Posterior cingulate gyrus (tissue), 11 donors: Measurements from ENCODE around the gene SECTM1.
"Not testable (repeated sequence)": the region's sequence is repeated elsewhere in the genome, so short reads cannot be mapped to it uniquely, and the experiment has no call there.

Source experiments
- DNase-seq, 10 donors: peaks; one replicate each; pipeline versions ENCODE4 v3.0.0 to v3.0.0-alpha.2; 2020 to 2021; ENCODE audit warnings: mixed read lengths in 3 of 10
- intact Hi-C: fragments of 100-400 bp; cut with DNase I; formaldehyde crosslinking; loops from one replicate; pipeline ENCODE4 v1.15.1; 2023

SECTM1 gene

DNA sequence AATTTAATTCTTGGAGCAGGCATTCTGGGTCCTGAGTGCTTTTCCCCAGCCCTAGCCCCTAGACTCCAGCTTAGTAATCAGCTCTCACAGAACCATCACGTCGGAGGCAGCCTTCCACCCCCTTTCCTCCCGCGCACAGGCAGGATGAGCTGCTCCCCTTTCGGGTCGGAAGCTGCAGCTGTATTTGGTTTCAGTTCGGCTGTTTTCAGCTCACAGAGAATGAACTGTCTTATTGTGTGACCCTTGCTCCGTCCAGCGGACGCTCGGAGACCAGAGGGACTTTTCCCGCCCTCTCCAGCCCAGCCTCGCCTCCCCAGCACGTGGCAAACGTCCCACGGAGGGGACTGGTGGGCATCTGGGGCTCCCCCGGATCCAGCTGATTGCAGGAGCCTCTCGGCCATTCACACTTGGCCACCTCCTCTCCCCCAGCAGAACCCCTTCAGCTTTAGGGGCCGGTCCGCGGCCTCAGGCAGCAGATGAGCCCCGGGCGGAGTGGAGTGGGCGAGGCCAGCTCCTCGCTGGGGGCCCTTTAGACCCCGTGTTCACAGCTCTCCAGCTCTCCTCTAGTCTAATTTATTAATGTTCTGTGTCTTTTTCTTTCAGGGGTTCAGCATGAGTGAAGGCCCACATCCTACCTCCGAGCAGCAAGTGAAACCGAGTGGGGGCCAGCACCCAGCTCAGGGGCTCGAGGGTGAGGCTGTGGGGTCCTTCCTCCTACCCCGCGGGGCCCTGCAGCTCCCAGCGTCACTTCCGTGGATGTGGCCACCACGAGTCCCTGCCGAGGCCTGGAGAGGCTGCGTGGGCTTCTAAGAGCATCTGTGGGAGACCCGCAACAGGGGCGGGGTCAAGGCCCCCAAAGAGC, 37.1 kb upstream of the SECTM1 start:
- peak in 2 of 10 donors; percentile 70 to 78 for DNase-seq
- intact Hi-C loops: no loop called here

DNA sequence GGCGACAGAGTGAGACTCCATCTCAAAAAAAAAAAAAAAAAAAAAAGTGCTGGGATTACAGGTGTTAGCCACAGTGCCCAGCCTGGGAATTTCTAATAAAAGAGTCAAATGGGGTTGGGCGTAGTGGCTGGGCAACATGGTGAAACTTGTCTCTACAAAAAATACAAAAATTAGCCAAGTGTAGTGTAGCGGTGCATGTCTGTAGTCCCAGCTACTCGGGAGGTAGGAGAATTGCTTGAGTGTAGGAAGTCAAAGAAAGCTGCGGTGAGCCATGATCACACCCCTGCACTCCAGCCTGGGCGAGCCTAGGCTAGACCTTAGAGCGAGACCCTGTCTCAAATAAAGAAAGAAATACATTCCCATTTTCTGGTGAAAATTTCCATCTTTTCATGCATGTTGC, 35.6 kb upstream of the SECTM1 start:
- peak in 1 of 10 donors; percentile 41 for DNase-seq
- intact Hi-C loops: no loop called here

DNA sequence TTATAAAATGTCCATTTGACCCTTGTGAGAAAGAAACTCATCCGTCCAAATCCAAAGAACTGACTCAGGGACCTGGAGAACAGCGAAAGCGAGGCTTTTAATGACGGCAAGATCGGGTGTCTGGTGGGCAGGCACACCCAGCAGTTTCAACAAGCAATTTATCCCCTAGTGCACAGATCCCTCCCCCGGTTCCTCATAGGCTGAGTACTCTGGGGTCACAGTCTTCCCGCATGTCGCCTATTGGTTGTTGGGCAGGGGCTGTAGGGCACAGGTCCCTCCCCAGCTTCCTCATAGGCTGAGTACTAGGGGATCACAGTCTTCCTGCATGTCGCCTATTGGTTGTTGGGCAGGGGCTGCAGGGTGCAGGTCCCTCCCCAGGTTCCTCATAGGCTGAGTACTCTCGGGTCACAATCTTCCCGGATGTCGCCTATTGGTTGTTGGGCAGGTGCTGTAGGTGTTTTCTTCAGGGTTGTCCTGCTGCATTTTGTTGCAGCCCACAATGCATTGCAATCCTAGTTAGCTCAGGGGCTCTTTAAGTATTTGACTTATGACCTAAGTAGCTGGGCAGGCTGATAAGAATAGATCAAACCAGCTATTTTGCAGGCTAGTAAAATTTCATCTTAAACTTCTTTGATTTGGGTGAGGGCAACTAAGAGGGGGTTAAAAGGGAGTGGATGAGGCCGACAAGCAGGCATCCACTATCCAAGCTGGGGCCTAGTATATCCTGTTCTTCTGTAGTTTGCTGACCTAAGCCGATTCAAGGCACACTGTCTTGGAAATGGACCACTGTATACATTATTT, 34.4 kb upstream of the SECTM1 start:
- no peak for DNase-seq
- intact Hi-C loops: no loop called here

DNA sequence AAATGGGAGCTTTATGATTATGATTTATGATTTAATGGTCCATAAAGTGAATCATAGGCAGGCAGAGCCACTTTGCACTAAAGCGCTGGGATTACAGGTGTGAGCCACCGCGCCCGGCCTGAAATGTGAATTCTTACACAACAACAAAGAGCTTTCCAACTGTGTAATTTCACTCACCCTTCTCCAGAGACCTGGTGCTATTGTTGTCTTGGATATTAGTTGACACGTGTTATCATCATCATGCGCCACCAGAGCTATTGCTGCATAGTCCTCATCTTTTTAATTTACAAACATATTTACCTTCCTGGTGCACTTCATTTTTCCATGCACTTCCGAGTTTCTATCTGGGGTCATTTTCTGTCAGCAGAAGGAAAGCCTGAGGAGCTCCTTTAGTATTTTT, 33.2 kb upstream of the SECTM1 start:
- DNase-seq: no peak
- intact Hi-C loops: no loop called here

DNA sequence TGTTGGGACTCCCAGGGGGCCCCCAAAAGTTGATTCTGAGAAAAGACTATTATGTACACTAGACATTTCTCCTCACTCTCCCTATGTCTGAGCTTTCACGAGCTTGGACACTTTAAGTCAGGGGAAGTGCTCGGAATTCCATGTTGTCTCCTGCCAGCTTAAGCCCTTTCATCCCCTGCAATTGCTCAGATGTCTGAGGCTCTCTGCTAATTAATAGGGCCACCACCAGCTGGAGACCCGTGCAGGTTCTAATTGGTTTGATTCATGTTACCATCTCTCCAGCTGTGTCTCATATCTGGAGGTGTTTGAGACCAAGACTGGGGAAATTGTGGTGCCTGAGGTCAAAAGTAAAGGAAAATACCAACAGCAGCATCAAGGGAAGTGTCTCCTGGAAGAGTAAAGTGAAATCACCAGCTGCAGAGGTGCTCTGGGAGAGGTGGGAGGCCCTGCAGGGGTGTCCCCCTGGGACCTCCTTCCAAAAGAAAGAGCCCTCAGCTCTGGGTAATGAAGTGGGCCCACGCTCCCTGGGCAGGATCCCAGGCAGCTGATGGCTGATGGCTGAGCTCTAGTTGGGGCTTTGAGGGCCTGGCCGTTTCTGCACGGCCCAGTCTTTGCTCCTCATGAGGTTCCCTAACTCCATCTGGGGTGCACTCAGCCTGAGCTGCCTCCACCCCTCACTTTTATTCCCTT, 32.2 kb upstream of the SECTM1 start:
- no peak for DNase-seq
- intact Hi-C loops: no loop called here

DNA sequence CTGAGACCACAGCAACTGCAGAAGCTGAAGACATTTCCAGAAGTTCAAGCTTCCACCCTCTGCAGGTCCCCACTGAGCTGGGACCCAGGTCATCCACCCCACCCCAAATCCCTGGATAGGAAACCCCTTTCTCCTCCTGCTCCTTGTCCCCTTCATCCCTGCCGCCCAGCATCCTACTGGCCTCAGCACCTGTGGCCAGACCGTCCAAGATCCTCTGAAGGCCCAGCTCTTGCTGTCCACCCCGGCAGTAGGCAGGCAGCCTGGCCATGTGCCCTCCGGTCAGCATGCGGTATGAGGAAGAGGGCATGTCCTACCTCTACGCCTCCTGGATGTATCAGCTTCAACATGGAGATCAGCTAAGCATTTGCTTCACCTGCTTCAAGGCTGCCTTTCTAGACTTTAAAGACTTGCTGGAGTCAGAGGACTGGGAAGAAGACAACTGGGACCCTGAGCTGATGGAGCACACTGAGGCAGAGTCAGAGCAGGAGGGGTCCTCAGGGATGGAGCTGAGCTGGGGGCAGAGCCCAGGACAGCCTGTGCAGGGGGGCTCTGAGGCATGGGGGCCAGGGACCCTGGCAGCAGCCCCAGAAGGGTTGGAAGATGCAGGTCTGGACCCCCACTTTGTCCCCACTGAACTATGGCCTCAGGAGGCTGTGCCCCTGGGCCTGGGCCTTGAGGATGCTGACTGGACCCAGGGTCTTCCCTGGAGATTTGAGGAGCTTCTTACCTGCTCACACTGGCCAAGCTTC, 28.5 kb upstream of the SECTM1 start:
- peak in 1 of 10 donors; percentile 51 for DNase-seq
- intact Hi-C loops: no loop called here

DNA sequence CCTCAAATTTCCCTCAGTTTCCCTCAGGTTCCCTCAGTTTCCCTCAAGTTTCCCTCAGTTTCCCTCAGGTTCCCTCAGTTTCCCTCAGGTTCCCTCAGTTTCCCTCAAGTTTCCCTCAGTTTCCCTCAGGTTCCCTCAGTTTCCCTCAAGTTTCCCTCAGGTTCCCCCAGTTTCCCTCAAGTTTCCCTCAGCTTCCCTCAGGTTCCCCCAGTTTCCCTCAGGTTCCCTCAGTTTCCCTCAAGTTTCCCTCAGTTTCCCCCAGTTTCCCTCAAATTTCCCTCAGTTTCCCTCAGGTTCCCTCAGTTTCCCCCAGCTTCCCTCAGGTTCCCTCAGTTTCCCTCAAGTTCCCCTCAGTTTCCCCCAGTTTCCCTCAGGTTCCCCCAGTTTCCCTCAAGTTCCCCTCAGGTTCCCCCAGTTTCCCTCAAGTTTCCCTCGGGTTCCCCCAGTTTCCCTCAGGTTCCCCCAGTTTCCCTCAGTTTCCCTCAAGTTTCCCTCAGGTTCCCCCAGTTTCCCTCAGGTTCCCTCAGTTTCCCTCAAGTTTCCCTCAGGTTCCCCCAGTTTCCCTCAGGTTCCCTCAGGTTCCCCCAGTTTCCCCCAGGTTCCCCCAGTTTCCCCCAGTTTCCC, 26.0 kb upstream of the SECTM1 start:
- intact Hi-C loops: loop anchor here (10.0 kb wide), 1 partner anchor 195 kb away; no protein-coding TSS in a partner anchor
- DNase-seq: not testable (repeated sequence)

DNA sequence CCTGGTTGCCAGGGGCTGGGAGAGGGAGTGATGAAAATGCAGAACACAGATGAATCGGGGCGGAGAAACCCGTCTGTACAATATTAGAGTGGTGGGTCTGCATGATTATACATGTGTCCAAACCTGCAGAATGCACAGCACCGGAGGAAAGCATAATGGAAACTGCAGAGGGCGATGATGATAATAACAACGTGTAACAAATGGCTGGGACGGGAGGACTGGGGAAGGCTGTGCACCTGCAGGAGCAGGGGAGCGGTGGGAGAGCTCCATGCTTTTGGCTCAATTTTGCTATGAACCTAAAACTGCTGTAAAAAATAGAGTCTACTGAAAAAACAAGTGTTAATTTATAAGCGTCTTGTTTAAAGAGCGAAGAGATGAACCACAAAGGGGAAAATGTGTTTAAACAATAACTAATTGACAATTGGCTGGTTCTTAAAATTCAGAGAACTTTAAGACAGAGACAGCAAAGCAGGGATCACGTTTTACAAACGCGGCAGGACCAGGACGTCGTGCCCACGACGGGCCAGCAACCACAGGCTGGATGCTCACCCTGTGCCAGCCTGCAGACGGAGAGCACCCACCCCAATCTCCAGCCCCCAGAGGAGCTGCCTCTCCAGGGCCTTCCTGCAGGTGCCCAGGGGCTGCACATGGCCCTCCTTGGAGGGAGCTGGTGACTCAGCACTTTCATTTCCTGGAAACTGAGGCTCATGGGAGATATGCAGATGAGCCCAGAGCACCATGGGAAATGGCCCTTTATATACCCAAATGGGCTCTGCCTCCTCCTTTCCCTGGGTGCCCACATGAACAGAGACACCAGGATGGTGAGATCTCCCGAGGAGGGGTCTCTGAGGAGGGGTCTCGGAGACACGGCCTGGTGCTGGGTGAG, 25.1 kb upstream of the SECTM1 start, which contains the start of gene TEX19:
Gene TEX19, plus strand, starts transcription at position 783 of the 886 bp plus-strand sequence. CDS start 2,904 bp downstream, outside the sequence.
- intact Hi-C loops: loop anchor here (10.0 kb wide), 1 partner anchor 196 kb away; no protein-coding TSS in a partner anchor
- DNase-seq: no peak

DNA sequence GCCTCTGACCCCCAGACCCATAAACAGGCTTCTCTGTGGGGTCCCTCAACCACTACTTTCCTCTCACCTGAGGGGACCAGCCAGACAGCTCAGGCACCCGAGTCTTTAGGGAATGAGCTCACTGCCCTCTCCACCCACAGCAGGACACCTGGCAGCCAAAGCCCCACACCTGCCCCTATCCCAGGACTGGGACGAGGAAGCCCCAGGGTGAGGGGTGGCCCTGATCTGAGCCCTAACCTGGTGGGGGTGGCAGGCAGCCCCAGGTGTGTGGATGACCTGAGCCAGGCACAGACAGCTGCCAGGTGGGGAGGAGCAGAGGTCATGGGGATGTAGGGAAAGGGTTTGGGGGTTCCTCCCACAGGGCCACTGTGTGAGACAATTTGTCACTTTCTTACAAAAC, 23.8 kb upstream of the SECTM1 start:
- peak in 1 of 10 donors; percentile 32 for DNase-seq
- intact Hi-C loops: loop anchor here (10.0 kb wide), 1 partner anchor 197 kb away; no protein-coding TSS in a partner anchor

DNA sequence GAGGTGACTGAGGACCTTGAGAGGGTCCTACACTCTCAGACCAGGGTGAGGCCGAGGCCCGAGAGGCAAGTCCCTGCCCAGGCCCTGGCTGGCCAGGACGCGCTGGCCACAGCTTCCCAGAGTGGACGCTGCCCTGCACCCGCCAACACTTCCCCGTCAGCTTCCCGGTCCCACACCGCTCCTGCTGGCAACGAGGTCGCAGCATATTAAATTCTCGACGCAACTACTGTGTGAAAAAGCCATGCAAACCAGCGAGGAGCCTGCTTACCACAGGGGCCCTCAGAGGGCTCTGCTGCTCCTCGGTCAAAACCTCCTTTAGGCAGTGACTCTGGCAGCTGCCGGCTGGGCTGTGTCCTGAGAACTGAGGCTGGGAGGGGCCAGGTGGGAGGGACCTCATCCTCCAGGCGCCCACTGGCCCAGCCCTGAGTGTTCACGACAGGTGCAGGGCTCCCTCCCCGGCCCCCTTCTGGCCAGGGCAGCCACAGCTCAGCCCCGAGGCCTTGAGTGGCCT, 23.3 kb upstream of the SECTM1 start:
- intact Hi-C loops: loop anchor here (10.0 kb wide), 1 partner anchor 198 kb away; no protein-coding TSS in a partner anchor
- DNase-seq: peak in 1 of 10 donors; percentile 78

DNA sequence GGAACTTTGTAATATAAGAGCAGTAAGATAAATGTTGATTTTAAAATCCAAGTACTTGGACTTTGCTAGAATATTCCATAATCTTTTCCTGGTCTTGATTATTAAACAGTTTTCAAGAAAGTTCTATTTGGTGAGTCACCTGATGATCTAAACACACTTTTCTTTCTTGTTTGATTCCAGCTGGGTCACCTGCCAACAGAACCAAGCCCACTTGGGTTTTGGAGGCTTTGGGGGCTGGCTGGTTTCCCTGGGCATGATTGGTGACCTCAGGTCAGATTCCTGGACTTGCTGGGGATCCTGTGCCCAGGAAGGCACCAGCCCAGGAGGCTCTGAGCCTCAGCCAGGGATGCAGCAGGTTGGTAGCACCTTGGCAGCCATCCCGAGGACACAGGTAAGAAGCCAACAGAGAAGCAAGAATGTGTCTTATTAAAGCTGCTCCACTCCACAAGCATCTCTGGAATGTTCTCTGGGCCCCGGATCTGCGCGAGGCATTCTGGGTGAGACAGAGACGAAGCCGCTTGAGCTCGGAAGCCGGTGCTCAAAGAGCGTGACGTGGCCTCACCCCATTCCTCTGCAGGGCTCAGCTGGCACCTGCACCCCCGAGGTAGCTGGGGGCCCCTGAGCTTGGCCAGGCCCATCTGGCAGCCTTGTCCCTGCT, 22.3 kb upstream of the SECTM1 start:
- no peak for DNase-seq
- intact Hi-C loops: loop anchor here (10.0 kb wide), 1 partner anchor 199 kb away; no protein-coding TSS in a partner anchor

DNA sequence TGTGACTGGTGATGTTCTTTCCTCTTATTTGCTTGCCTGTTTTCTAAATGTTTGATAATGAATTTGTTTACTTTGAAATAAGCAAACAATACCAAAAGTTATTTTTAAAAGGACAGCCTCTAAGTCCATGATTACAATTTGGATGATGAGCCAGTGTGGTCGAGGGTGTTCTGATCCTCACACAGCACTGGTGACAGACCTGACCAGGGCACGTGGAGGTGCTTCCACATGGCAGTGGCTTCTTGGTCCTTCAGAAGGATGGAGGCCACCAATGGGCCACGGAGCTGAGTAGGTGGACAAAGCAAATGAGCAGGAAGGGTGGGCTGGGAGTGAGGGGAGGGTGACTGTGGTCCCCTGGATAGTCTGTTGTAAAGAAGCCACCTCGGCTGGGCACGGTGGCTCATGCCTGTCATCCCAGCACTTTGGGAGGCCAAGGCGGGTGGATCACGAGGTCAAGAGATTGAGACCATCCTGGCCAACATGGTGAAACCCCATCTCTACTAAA, 21.3 kb upstream of the SECTM1 start:
- intact Hi-C loops: loop anchor here (10.0 kb wide), 1 partner anchor 200 kb away; no protein-coding TSS in a partner anchor

DNA sequence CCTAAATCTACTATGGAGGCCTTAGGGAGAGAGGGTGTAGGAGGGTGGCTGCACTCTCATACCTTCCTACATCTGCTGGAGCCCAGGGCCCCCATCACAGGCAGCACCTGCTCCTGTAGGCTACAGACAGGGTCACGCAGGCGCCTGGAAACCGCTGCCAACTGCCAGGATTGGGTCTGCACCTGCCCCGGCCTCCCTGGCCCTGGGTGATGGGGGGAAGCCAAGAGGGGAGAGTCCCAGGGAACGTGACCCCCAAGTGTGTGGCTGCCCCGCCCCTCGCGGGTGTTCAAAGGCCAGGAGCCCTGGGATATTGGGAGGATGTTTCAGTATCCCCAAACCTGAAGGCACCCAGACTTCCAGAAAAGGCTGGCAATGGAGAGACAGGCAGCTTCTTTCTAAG, 19.9 kb upstream of the SECTM1 start:
- peak in 1 of 10 donors; percentile 52 for DNase-seq
- intact Hi-C loops: loop anchor here (10.0 kb wide), 1 partner anchor 201 kb away; no protein-coding TSS in a partner anchor

More for the DNA sequence above, 21.3 kb upstream of the SECTM1 start:
- no peak for DNase-seq

DNA sequence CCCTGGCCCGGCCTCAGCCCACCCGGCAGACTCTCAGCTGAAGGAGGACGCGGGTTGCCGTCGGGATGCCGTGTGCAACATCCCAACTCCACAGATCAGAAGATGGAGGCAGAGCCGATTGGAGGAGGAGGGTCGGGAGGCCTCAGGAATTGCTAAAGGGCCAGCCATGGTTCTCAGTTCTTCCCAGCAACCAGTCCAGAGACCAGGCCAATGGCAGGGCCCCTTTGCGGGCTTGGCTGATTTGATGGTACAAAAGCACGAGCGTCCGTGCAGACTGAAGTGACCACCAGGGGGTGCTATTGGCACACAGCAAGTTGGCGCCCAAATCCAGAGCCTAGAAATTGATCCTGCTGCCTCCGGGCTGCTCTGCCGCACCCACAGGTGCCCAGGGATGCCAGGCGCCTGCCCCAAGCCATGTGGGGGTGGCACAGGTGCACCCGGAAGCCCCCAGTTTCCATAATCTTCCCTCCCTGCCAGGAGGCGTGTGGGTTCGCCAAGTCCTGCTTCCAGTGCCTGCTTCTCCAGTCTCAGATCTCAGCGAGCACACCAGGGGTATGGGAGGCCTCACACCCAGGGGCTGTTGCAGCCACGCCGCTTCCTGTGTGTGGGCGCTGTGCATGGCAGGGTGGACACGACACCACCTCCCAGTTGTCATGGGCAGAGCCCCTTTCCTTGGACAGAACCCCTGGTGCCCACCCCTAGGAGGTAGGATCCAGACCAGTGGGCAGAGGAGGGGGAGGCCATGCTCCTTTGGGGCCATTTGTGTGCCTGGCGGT, 18.3 kb upstream of the SECTM1 start:
- peak; percentile 63 to 96 (median 86) for DNase-seq
- intact Hi-C loops: loop anchor here (1.0 to 10.0 kb wide), 2 partner anchors 62 to 203 kb away; no protein-coding TSS in a partner anchor

DNA sequence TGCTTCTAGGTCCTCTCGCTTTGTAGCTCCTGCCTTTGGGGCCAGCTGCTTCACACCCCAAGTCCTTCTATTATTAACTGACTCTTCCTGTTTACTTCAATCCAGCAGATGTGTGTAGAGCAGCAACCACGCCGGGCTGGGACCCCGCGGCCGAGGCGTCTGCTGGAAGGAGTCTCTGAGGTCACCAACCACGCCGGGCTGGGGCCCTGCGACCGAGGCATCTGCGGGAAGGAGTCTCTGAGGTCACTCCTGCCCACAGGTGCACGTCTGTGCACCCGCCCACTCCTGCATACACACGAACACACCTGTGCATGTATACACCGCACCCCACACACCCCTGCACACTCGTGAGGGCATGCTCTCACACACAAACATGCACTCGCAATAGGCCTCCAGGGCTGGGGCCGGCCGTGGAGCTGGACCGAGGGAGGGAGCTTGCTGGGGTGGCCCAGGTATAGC, 17.7 kb upstream of the SECTM1 start:
- intact Hi-C loops: loop anchor here (10.0 kb wide), 1 partner anchor 204 kb away; no protein-coding TSS in a partner anchor
- DNase-seq: peak in 1 of 10 donors; percentile 53
